HCT116 (cell line): Measurements from ENCODE around the gene VWC2. TPM values are rescaled to one million over a fixed set of nuclear protein-coding genes. Genes with fewer than 3 reads are reported as not detected.

Experiments used
- ATAC-seq: fragments of 200-7000 bp; cut with Tn5 transposase; 2 replicates; pipeline ENCODE4 v1.9.1; 2020; ENCODE audit warnings: mild to moderate bottlenecking, moderate library complexity
- BruUV-seq: library from RNA; stranded (reverse); fragments of 400-500 nt; replicated peaks from 2 replicates; lab custom pipeline; 2021; lab: Mats Ljungman, UMichigan
- CTCF ChIA-PET: fragments of 300-600 bp; sonication (Branson Sonifier 250); formaldehyde crosslinking; loops from one replicate; lab custom pipeline; 2021; ENCODE audit warnings: antibody characterized with exemption; lab: Charles Lee
- POLR2A ChIA-PET: fragments of 300-600, 350-600 bp; sonication (Branson Sonifier 250); formaldehyde crosslinking; loops from one replicate; lab custom pipeline; 2021; ENCODE audit warnings: antibody characterized with exemption; lab: Charles Lee
- RAD21 ChIA-PET, 2 experiments: fragments of 300-600 bp; sonication (Branson Sonifier 250); formaldehyde crosslinking; loops; one replicate each; lab custom pipeline; 2023; ENCODE audit warnings: low total read pairs in 2 of 2; ENCODE audit not compliant: uncharacterized antibody in 2 of 2, unreplicated experiment in 2 of 2, low non-redundant PET in 1 of 2; lab: Charles Lee
- DNase-seq: peaks from one replicate; pipeline ENCODE4 v3.0.0-alpha.2; 2010; ENCODE audit warnings: low read depth, low spot score
- H2AFZ ChIP-seq: fragments of 200-600 bp; shearing (Covaris generic), sonication (generic); 2 replicates; pipeline ENCODE4 v1.6.1; 2017; ENCODE audit warnings: low read depth, mixed run types, mixed read lengths, antibody characterized with exemption, low read length; ENCODE audit not compliant: poor library complexity, severe bottlenecking
- H3K27ac ChIP-seq: 2 replicates; pipeline ENCODE4 v1.5.1; 2012; ENCODE audit warnings: low read depth, low read length
- H3K27me3 ChIP-seq: fragments of 200-600 bp; sonication (generic); 2 replicates; pipeline ENCODE4 v1.6.1; 2016; ENCODE audit warnings: mixed run types, low read length, mixed read lengths; ENCODE audit not compliant: insufficient read depth
- H3K36me3 ChIP-seq, 2 experiments: fragments of 200-500 bp in 1 of 2; fragments of 200-600 bp in 1 of 2; sonication (Bioruptor generic) in 1 of 2; sonication (generic) in 1 of 2; 2 replicates each; pipeline versions ENCODE4 v1.5.1 to v1.6.1; 2014 to 2016; ENCODE audit warnings: low read length in 2 of 2, inconsistent platforms in 1 of 2, mixed read lengths in 1 of 2, mixed run types in 1 of 2; ENCODE audit not compliant: insufficient read depth in 2 of 2, control insufficient read depth in 1 of 2
- H3K4me1 ChIP-seq, 2 experiments: fragments of 200-600 bp in 1 of 2; sonication (generic) in 1 of 2; 2 replicates each; pipeline versions ENCODE4 v1.5.1 to v1.6.1; 2012 to 2017; ENCODE audit warnings: low read length in 2 of 2, inconsistent platforms in 1 of 2, mild to moderate bottlenecking in 1 of 2, mixed read lengths in 1 of 2, mixed run types in 1 of 2, moderate library complexity in 1 of 2; ENCODE audit not compliant: insufficient read depth in 2 of 2, control insufficient read depth in 1 of 2
- H3K4me2 ChIP-seq: fragments of 200-600 bp; sonication (generic); 2 replicates; pipeline ENCODE4 v1.6.1; 2017; ENCODE audit warnings: mixed run types, low read length, mixed read lengths
- H3K4me3 ChIP-seq, 2 experiments: fragments of 200-600 bp in 1 of 2; sonication (generic) in 1 of 2; replicated peaks in 1 of 2; 2 replicates each; pipeline ENCODE4 v1.5.1; 2011 to 2016; ENCODE audit warnings: low read length in 2 of 2, control low read depth in 1 of 2, low read depth in 1 of 2, mild to moderate bottlenecking in 1 of 2, mixed read lengths in 1 of 2, mixed run types in 1 of 2
- H3K79me2 ChIP-seq: fragments of 200-600 bp; sonication (generic); 2 replicates; pipeline ENCODE4 v1.6.1; 2017; ENCODE audit warnings: mild to moderate bottlenecking, mixed run types, low read length, moderate library complexity, mixed read lengths; ENCODE audit not compliant: insufficient read depth
- H3K9ac ChIP-seq: fragments of 200-600 bp; sonication (generic); 2 replicates; pipeline ENCODE4 v1.6.1; 2016; ENCODE audit warnings: low read length, mixed read lengths
- H3K9me2 ChIP-seq: fragments of 200-600 bp; sonication (generic), shearing (Covaris generic); 2 replicates; pipeline ENCODE4 v1.6.1; 2017; ENCODE audit warnings: mixed run types, mild to moderate bottlenecking, moderate library complexity; ENCODE audit not compliant: insufficient read depth
- H3K9me3 ChIP-seq, 2 experiments: fragments of 200-500 bp in 1 of 2; fragments of 200-600 bp in 1 of 2; sonication (Bioruptor generic) in 1 of 2; sonication (generic) in 1 of 2; 2 replicates each; pipeline ENCODE4 v1.6.1; 2014 to 2017; ENCODE audit warnings: low read length in 2 of 2, mixed read lengths in 2 of 2, inconsistent platforms in 1 of 2, low read depth in 1 of 2, mild to moderate bottlenecking in 1 of 2, mixed run types in 1 of 2, moderate library complexity in 1 of 2; ENCODE audit not compliant: control insufficient read depth in 1 of 2, insufficient read depth in 1 of 2
- H4K20me1 ChIP-seq: fragments of 200-600 bp; sonication (generic), shearing (Covaris generic); 2 replicates; pipeline ENCODE4 v1.6.1; 2017; ENCODE audit warnings: mixed run types, mild to moderate bottlenecking, moderate library complexity; ENCODE audit not compliant: insufficient read depth
- CBX3 ChIP-seq: IDR thresholded peaks from 2 replicates; pipeline ENCODE4 v1.6.1; 2012; ENCODE audit warnings: low read depth
- CEBPB ChIP-seq: IDR thresholded peaks from 2 replicates; pipeline ENCODE4 v1.6.1; 2012; ENCODE audit warnings: low read depth
- EGR1 ChIP-seq: IDR thresholded peaks from 2 replicates; pipeline ENCODE4 v1.6.1; 2012; ENCODE audit warnings: low read depth
- ELF1 ChIP-seq: IDR thresholded peaks from 2 replicates; pipeline ENCODE4 v1.6.1; 2012; ENCODE audit warnings: low read depth, borderline replicate concordance
- EZH2phosphoT487 ChIP-seq: fragments of 200-600 bp; IDR thresholded peaks from 2 replicates; pipeline ENCODE4 v1.6.1; 2018; ENCODE audit warnings: antibody characterized with exemption, borderline replicate concordance
- FOSL1 ChIP-seq: IDR thresholded peaks from 2 replicates; pipeline ENCODE4 v1.6.1; 2012; ENCODE audit warnings: low read depth
- JUND ChIP-seq: IDR thresholded peaks from 2 replicates; pipeline ENCODE4 v1.6.1; 2012
- MAX ChIP-seq: IDR thresholded peaks from 2 replicates; pipeline ENCODE4 v1.6.1; 2012
- POLR2A ChIP-seq: IDR thresholded peaks from 2 replicates; pipeline ENCODE4 v1.7.0; 2011; ENCODE audit warnings: borderline replicate concordance; ENCODE audit not compliant: insufficient read depth, insufficient read length; ENCODE audit errors: extremely low read depth
- POLR2AphosphoS5 ChIP-seq: IDR thresholded peaks from 2 replicates; pipeline ENCODE4 v1.6.1; 2011; ENCODE audit warnings: mild to moderate bottlenecking, low read depth, low read length, moderate library complexity
- RAD21 ChIP-seq: IDR thresholded peaks from 2 replicates; pipeline ENCODE4 v1.6.1; 2012; ENCODE audit warnings: low read depth, mild to moderate bottlenecking
- REST ChIP-seq: IDR thresholded peaks from 2 replicates; pipeline ENCODE4 v1.6.1; 2012; ENCODE audit warnings: low read depth
- SIN3A ChIP-seq: IDR thresholded peaks from 2 replicates; pipeline ENCODE4 v1.6.1; 2012; ENCODE audit warnings: low read depth
- SRF ChIP-seq: IDR thresholded peaks from 2 replicates; pipeline ENCODE4 v1.6.1; 2012; ENCODE audit warnings: low read depth
- TCF7L2 ChIP-seq: IDR thresholded peaks from 2 replicates; pipeline ENCODE4 v1.7.0; 2011; ENCODE audit warnings: borderline replicate concordance, inconsistent platforms; ENCODE audit not compliant: insufficient read depth, insufficient read length; ENCODE audit errors: extremely low read depth
- YY1 ChIP-seq: IDR thresholded peaks from 2 replicates; pipeline ENCODE4 v1.6.1; 2011; ENCODE audit warnings: low read length, low read depth, moderate library complexity, mild to moderate bottlenecking; ENCODE audit not compliant: insufficient replicate concordance; ENCODE audit errors: extremely low read depth
- ZBTB33 ChIP-seq: IDR thresholded peaks from 2 replicates; pipeline ENCODE4 v1.6.1; 2011; ENCODE audit warnings: mild to moderate bottlenecking, low read length, moderate library complexity; ENCODE audit not compliant: insufficient replicate concordance; ENCODE audit errors: extremely low read depth
- ZFX ChIP-seq: fragments of 450-650 bp; IDR thresholded peaks from 2 replicates; pipeline ENCODE4 v1.6.1; 2017
- ZNF274 ChIP-seq: fragments of 200-500 bp; sonication (Bioruptor generic); IDR thresholded peaks from 2 replicates; pipeline ENCODE4 v1.6.1; 2014; ENCODE audit warnings: mild to moderate bottlenecking, low read depth, low read length, inconsistent platforms
- intact Hi-C: fragments of 100-400 bp; cut with micrococcal nuclease; formaldehyde crosslinking; loops from 2 replicates; pipeline ENCODE4 v1.10.0; 2022
- total RNA-seq: library from RNA; stranded (reverse); gene quantifications from one replicate; pipeline ENCODE4 v1.2.1, GENCODE V29; 2021; ENCODE audit not compliant: unreplicated experiment

Gene VWC2
- total RNA-seq, 1 experiment from 2014 or later: not detected

GRCh38 chr7:49926720-49927119, 153.3 kb downstream of the VWC2 start (continued):
- no peak for TF ChIP-seq RAD21
- no peak for TF ChIP-seq CBX3
- no peak for TF ChIP-seq ZFX
- TF ChIP-seq EZH2phosphoT487: no peak

GRCh38 chr7:49927631-49928030, 154.2 kb downstream of the VWC2 start:
- H3K4me3 ChIP-seq: no peak overlapping the region
- BruUV-seq: no TSS peak
- CTCF ChIA-PET: no interaction called here

More at GRCh38 chr7:49927631-49928030, 154.2 kb downstream of the VWC2 start:
- no peak overlapping the region for H3K4me2 ChIP-seq
- TF ChIP-seq REST: no peak
- no peak for TF ChIP-seq POLR2AphosphoS5
- no peak for TF ChIP-seq ZBTB33
- TF ChIP-seq ZNF274: no peak
- no peak for TF ChIP-seq EGR1
- TF ChIP-seq ELF1: no peak
- TF ChIP-seq YY1: no peak
- no peak for TF ChIP-seq RAD21
- TF ChIP-seq TCF7L2: no peak
- TF ChIP-seq FOSL1: no peak
- no peak for TF ChIP-seq MAX
- no peak for TF ChIP-seq JUND
- TF ChIP-seq SIN3A: no peak
- no peak for TF ChIP-seq CEBPB
- TF ChIP-seq SRF: no peak
- no peak for TF ChIP-seq POLR2A
- H3K9ac ChIP-seq: no peak overlapping the region
- no peaks in the 10 kb centered on the region for H3K9me3 ChIP-seq
- no peaks in the 10 kb centered on the region for H3K4me1 ChIP-seq
- H3K27me3 ChIP-seq: no peaks in the 10 kb centered on the region
- no peaks in the 10 kb centered on the region for H3K36me3 ChIP-seq
- no peak overlapping the region for H2AFZ ChIP-seq
- no peaks in the 10 kb centered on the region for H3K79me2 ChIP-seq
- no peak overlapping the region for H3K27ac ChIP-seq
- no peaks in the 10 kb centered on the region for H4K20me1 ChIP-seq
- ATAC-seq (no peak), DNase-seq (no peak)
- intact Hi-C loops: no loop called here
- POLR2A ChIA-PET: no interaction called here
- H3K9me2 ChIP-seq: no peaks in the 10 kb centered on the region
- RAD21 ChIA-PET: no interaction called here
